Right atrium auricular region (tissue), 2 donors: Measurements from ENCODE around the gene UAP1L1. TPM values are rescaled to one million over a fixed set of nuclear protein-coding genes. Genes with fewer than 3 reads are reported as not detected.

ENCODE experiments used
- DNase-seq: peaks from one replicate; pipeline ENCODE4 v3.0.0-alpha.2; 2019; ENCODE audit warnings: low spot score
- H3K27ac ChIP-seq, 2 donors: fragments of 200-600 bp; sonication (generic); 1 replicate in 1 of 2; 2 replicates in 1 of 2; pipeline ENCODE4 v1.5.1; 2016 to 2019
- H3K27me3 ChIP-seq, 2 donors: fragments of 200-600 bp; sonication (generic); one replicate each; pipeline versions ENCODE4 v1.5.1 to v1.6.0; 2017 to 2019
- H3K36me3 ChIP-seq: fragments of 200-600 bp; sonication (generic); one replicate; pipeline ENCODE4 v1.5.1; 2016
- H3K4me1 ChIP-seq, 2 donors: fragments of 200-600 bp; sonication (generic); one replicate each; pipeline versions ENCODE4 v1.5.1 to v1.6.0; 2017 to 2019
- H3K4me3 ChIP-seq, 2 donors: fragments of 200-600 bp; sonication (generic); 1 replicate in 1 of 2; 2 replicates in 1 of 2; pipeline ENCODE4 v1.5.1; 2017 to 2019; ENCODE audit warnings: mild to moderate bottlenecking in 1 of 2, moderate library complexity in 1 of 2
- H3K9me3 ChIP-seq, 2 donors: fragments of 200-600 bp; sonication (generic); one replicate each; pipeline ENCODE4 v1.5.1; 2019
- total RNA-seq, 2 donors: library from RNA; depleted of rRNA; stranded (reverse); fragments of >200 nt; gene quantifications; one replicate each; pipeline ENCODE4 v1.1.0, GENCODE V29; 2016
- TF ChIP-seq, protein P1 (sequence below), 2 donors: fragments of 200-600 bp; sonication (generic); IDR thresholded peaks; one replicate each; pipeline ENCODE4 v1.5.1; 2019; ENCODE audit warnings: antibody characterized with exemption in 2 of 2

Gene UAP1L1
- total RNA-seq, 2 donors from 2014 or later, result 4.3 to 6.3 TPM

DNA sequence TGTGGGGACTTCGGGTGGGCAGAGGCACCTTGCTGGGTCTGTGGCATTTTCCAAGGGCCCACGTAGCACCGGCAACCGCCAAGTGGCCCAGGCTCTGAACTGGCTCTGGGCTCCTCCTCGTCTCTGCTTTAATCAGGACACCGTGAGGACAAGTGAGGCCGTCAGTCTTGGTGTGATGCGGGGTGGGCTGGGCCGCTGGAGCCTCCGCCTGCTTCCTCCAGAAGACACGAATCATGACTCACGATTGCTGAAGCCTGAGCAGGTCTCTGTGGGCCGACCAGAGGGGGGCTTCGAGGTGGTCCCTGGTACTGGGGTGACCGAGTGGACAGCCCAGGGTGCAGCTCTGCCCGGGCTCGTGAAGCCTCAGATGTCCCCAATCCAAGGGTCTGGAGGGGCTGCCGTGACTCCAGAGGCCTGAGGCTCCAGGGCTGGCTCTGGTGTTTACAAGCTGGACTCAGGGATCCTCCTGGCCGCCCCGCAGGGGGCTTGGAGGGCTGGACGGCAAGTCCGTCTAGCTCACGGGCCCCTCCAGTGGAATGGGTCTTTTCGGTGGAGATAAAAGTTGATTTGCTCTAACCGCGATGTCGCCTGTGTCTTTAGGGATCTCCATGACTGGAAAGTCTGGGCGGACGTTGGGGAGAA lies 31.4 kb downstream of the UAP1L1 start:
- Histone ChIP-seq H3K27me3 (no peaks in the 10 kb centered on the region), H3K27ac (no peak overlapping the region), H3K9me3 (no peaks in the 10 kb centered on the region), H3K4me1 (peaks cover 0 to 6% of the 10 kb centered on the region in 2 donors), H3K4me3 (no peak overlapping the region), H3K36me3 (peaks cover 80% of the 10 kb centered on the region)
- DNase-seq, result no peak
- TF ChIP-seq, protein P1, sequence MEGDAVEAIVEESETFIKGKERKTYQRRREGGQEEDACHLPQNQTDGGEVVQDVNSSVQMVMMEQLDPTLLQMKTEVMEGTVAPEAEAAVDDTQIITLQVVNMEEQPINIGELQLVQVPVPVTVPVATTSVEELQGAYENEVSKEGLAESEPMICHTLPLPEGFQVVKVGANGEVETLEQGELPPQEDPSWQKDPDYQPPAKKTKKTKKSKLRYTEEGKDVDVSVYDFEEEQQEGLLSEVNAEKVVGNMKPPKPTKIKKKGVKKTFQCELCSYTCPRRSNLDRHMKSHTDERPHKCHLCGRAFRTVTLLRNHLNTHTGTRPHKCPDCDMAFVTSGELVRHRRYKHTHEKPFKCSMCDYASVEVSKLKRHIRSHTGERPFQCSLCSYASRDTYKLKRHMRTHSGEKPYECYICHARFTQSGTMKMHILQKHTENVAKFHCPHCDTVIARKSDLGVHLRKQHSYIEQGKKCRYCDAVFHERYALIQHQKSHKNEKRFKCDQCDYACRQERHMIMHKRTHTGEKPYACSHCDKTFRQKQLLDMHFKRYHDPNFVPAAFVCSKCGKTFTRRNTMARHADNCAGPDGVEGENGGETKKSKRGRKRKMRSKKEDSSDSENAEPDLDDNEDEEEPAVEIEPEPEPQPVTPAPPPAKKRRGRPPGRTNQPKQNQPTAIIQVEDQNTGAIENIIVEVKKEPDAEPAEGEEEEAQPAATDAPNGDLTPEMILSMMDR (IDR thresholded peaks at IDR 0.05), result no peak

DNA sequence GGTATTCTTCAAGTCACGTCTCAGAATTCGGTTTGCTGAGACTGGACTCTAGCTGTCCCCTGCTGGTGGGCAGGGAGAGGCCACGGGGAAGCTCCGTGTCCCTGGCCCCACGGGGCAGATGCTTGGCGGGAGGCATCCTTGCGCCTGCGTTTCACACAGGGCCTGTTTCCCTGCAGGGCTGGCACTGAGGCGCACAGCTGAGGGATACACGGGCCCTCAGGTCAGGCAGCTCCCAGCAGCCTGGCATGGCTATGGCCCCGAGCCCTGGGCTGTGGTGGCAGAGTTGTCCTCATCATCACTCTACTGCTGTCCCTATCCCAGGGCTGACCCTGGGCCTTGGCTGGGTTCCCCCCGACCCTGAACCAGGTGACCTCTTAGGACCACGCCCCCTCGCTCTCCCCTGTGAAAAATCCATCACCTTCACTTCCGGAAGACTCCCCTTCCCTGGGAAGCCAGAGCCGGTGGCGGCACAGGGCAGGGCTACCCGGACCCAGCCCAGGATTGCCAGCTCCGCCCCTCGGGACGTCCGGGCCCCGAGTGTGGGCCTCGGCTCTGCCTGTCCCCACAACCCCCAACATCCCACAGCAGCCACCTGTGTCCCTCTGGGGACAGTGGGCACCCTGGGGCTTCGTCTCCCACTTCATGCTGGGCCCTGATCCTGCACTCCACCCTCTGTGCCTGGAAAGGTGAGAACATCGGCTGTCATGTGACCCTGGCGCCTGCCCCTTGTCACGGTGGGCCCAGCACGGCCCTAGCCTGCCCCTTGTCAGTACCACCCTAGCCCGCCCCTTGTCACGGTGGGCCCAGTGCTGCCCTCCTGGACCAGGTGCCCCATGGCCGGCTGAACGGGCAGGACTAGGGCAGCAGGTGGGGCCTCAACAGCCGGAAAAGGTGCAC lies 32.2 kb downstream of the UAP1L1 start:
- Histone ChIP-seq H3K9me3 (no peaks in the 10 kb centered on the region), H3K27ac (no peak overlapping the region)

DNA sequence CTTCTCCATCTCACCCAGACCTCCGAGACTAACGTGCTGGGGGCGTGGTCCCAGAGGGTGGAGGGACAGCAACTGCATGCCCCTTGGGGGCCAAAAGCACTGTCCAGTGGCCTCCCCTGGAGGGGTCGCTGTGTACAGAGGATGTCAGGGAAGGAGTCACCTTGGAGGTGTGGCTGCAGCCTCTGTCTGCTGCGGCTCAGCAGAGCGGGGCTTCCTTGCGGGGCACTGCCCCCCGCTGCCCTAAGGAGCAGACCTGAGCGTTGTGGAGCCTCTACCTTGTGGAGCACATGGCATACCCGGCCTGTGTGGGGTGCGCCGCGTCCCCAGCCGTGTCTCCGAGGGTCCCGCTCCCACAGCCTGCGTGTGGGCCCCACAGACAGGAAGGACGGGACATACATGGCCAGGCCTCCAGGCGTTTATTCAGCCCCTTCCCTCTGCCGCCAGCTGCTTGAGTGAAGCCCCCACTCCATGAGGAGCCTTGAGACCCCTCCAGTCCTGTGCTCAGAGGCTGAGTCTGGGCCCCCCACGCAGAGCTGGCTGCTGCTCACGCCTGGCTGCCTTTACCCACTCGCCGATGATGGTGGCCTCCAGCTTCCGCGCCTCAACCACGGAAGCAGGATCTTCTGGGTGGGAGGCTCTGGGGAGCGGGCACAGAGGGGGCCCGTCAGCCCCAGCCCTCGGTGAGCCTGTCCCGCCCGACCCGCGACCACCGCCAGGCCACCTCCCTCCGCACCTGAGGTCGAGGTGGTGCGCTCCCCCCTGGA lies 33.0 kb downstream of the UAP1L1 start:
- Histone ChIP-seq H3K4me3 (no peak overlapping the region), H3K27me3 (no peaks in the 10 kb centered on the region), H3K4me1 (peaks cover 0 to 14% of the 10 kb centered on the region in 2 donors), H3K9me3 (no peaks in the 10 kb centered on the region), H3K27ac (no peak overlapping the region), H3K36me3 (peaks cover 66% of the 10 kb centered on the region)
- DNase-seq, result no peak
- TF ChIP-seq, protein P1 (IDR thresholded peaks at IDR 0.05), result no peak

More for the DNA sequence above, 32.2 kb downstream of the UAP1L1 start:
- peaks cover 0 to 7% of the 10 kb centered on the region in 2 donors for H3K4me1 ChIP-seq
- peaks cover 73% of the 10 kb centered on the region for H3K36me3 ChIP-seq
- H3K4me3 ChIP-seq, result no peak overlapping the region
- no peaks in the 10 kb centered on the region for H3K27me3 ChIP-seq
- TF ChIP-seq, protein P1 (IDR thresholded peaks at IDR 0.05), result no peak
- no peak for DNase-seq

DNA sequence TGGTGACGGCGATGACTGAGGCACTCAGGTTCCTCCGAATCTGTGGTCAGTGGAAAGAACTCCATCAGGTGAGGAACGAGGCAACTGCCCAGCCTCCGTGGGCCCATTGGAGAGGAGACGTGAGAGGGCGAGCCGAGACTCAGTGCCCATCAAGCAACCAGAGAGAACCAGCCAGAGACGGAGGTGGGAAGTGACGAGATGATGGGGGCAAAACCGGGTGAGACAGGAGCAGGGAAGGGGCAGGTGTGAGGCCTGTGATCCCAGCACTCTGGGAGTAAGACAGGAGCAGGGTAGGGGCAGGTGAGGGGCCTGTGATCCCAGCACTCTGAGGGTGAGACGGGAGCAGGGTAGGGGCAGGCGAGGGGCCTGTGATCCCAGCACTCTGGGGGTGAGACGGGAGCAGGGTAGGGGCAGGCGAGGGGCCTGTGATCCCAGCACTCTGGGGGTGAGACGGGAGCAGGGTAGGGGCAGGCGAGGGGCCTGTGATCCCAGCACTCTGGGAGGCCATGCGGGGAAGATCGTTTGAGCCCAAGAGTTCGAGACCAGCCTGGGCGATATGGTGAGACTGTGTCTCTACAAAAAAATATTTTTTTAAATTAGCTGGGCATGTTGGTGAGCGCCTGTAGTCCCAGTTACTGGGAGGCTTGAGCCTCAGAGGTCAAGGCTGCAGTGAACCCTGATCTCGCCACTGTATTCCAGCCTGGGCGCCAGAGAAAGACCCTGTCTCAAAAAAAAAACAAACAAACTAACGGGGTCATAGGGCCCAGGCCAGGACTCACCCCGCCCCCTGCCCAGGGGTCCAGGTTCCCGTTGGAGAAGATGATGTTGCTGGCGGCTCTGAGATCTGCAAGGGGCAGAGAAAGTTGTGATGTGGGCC lies 33.8 kb downstream of the UAP1L1 start:
- Histone ChIP-seq H3K27me3 (no peaks in the 10 kb centered on the region), H3K27ac (no peak overlapping the region), H3K9me3 (no peaks in the 10 kb centered on the region), H3K4me1 (peaks cover 0 to 22% of the 10 kb centered on the region in 2 donors), H3K36me3 (peaks cover 57% of the 10 kb centered on the region), H3K4me3 (no peak overlapping the region)
- no peak for DNase-seq
- TF ChIP-seq, protein P1 (IDR thresholded peaks at IDR 0.05), result no peak
